Neural crest cell (in vitro differentiated cells): Measurements from ENCODE around the gene ZNF254. TPM values are rescaled to one million over a fixed set of nuclear protein-coding genes. Genes with fewer than 3 reads are reported as not detected.

Experiments
- DNase-seq: peaks from one replicate; pipeline ENCODE4 v3.0.0; 2021; ENCODE audit warnings: low read depth, mixed read lengths, low spot score
- H3K27ac Mint-ChIP-seq: one replicate; pipeline ENCODE4 v1.8.0; 2021; ENCODE audit warnings: mild to moderate bottlenecking, mixed read lengths; ENCODE audit not compliant: unreplicated experiment
- H3K27me3 Mint-ChIP-seq: 2 replicates; pipeline ENCODE4 v1.8.0; 2021; ENCODE audit warnings: low read depth, mild to moderate bottlenecking, mixed read lengths
- H3K36me3 Mint-ChIP-seq: 2 replicates; pipeline ENCODE4 v1.8.0; 2021; ENCODE audit warnings: low read depth, mild to moderate bottlenecking, mixed read lengths
- H3K4me1 Mint-ChIP-seq: 2 replicates; pipeline ENCODE4 v1.8.0; 2021; ENCODE audit warnings: mixed read lengths
- H3K4me3 Mint-ChIP-seq: one replicate; pipeline ENCODE4 v1.8.0; 2021; ENCODE audit warnings: mild to moderate bottlenecking, mixed read lengths
- H3K9me3 Mint-ChIP-seq: 2 replicates; pipeline ENCODE4 v1.8.0; 2021; ENCODE audit warnings: mixed read lengths
- CTCF ChIP-seq: fragments of 200-600 bp; sonication (generic); conservative IDR thresholded peaks from 2 replicates; pipeline ENCODE4 v1.5.0; 2021; ENCODE audit warnings: antibody characterized with exemption, mild to moderate bottlenecking
- total RNA-seq: library from RNA; stranded (reverse); gene quantifications from 2 replicates; pipeline ENCODE4 v1.2.1, GENCODE V29; 2021

The ZNF254 gene
- total RNA-seq, 1 donor from 2014 or later, result 36.8 TPM

GRCh38 chr19:24057144-24057543 is 29.8 kb upstream of the ZNF254 start:
- Mint-ChIP-seq H3K4me1 (no peaks in the 10 kb centered on the region), H3K27me3 (no peaks in the 10 kb centered on the region), H3K4me3 (no peak overlapping the region), H3K36me3 (peaks cover 48% of the 10 kb centered on the region), H3K27ac (no peak overlapping the region), H3K9me3 (no peaks in the 10 kb centered on the region)
- no peak for DNase-seq
- no peak for TF ChIP-seq CTCF

GRCh38 chr19:24059563-24060295 is 27.3 kb upstream of the ZNF254 start:
- no peaks in the 10 kb centered on the region for H3K4me1 Mint-ChIP-seq
- peaks cover 34% of the 10 kb centered on the region for H3K36me3 Mint-ChIP-seq
- TF ChIP-seq CTCF, result no peak
- no peaks in the 10 kb centered on the region for H3K9me3 Mint-ChIP-seq
- no peak overlapping the region for H3K27ac Mint-ChIP-seq
- no peak for DNase-seq
- no peaks in the 10 kb centered on the region for H3K27me3 Mint-ChIP-seq
- H3K4me3 Mint-ChIP-seq, result no peak overlapping the region

GRCh38 chr19:24060687-24061356 is 26.2 kb upstream of the ZNF254 start:
- DNase-seq, result no peak
- H3K36me3 Mint-ChIP-seq, result peaks cover 30% of the 10 kb centered on the region
- H3K4me3 Mint-ChIP-seq, result no peak overlapping the region
- TF ChIP-seq CTCF, result no peak
- H3K4me1 Mint-ChIP-seq, result no peaks in the 10 kb centered on the region
- H3K9me3 Mint-ChIP-seq, result no peaks in the 10 kb centered on the region
- no peaks in the 10 kb centered on the region for H3K27me3 Mint-ChIP-seq
- no peak overlapping the region for H3K27ac Mint-ChIP-seq

- TF ChIP-seq CTCF, result no peak
- DNase-seq, result no peak
- no peaks in the 10 kb centered on the region for H3K4me1 Mint-ChIP-seq
- H3K4me3 Mint-ChIP-seq, result no peak overlapping the region
- H3K9me3 Mint-ChIP-seq, result no peaks in the 10 kb centered on the region
- H3K36me3 Mint-ChIP-seq, result peaks cover 30% of the 10 kb centered on the region
- no peaks in the 10 kb centered on the region for H3K27me3 Mint-ChIP-seq
- H3K27ac Mint-ChIP-seq, result no peak overlapping the region
Observed at GRCh38 chr19:24062190-24062589, 24.8 kb upstream of the ZNF254 start.

GRCh38 chr19:24063295-24063694 is 23.7 kb upstream of the ZNF254 start:
- Mint-ChIP-seq H3K27me3 (no peaks in the 10 kb centered on the region), H3K27ac (no peak overlapping the region), H3K9me3 (no peaks in the 10 kb centered on the region), H3K4me3 (no peak overlapping the region), H3K36me3 (peaks cover 39% of the 10 kb centered on the region), H3K4me1 (no peaks in the 10 kb centered on the region)
- DNase-seq, result no peak
- no peak for TF ChIP-seq CTCF
